ENCODE measurements around the gene UROC1. TPM values are rescaled to one million over a fixed set of nuclear protein-coding genes. Genes with fewer than 3 reads are reported as not detected.

Gene UROC1
- polyA plus RNA-seq, 10 donors: 0.07 TPM; not detected in 9

GRCh38 chr3:126516936-126517290, 660 bp downstream of the UROC1 start:
- no peak for DNase-seq

GRCh38 chr3:126516152-126516935, 1.2 kb downstream of the UROC1 start:
- no peak for DNase-seq

GRCh38 chr3:126515066-126515706, 2.4 kb downstream of the UROC1 start:
- DNase-seq: no peak

- DNase-seq: no peak
These were observed 3.4 kb downstream of the UROC1 start for GRCh38 chr3:126514161-126514560.

- no peak for DNase-seq
These were observed 4.5 kb downstream of the UROC1 start for GRCh38 chr3:126512916-126513650.

- DNase-seq: no peak
These were observed 5.5 kb downstream of the UROC1 start for GRCh38 chr3:126512026-126512425.

GRCh38 chr3:126511291-126511690, 6.3 kb downstream of the UROC1 start:
- no peak for DNase-seq

- DNase-seq: no peak
These were observed 7.2 kb downstream of the UROC1 start for GRCh38 chr3:126510308-126510910.

- DNase-seq: no peak
These were observed 7.8 kb downstream of the UROC1 start for GRCh38 chr3:126509597-126510307.

GRCh38 chr3:126508564-126508964, 9.0 kb downstream of the UROC1 start:
- DNase-seq: no peak

GRCh38 chr3:126507886-126508285, 9.7 kb downstream of the UROC1 start:
- no peak for DNase-seq

GRCh38 chr3:126503701-126504100, 13.9 kb downstream of the UROC1 start:
- DNase-seq: no peak

- no peak for DNase-seq
These were observed 14.9 kb downstream of the UROC1 start for GRCh38 chr3:126502656-126503055.

- no peak for DNase-seq
These were observed 15.8 kb downstream of the UROC1 start for GRCh38 chr3:126501736-126502135.

- DNase-seq: no peak
These were observed 16.5 kb downstream of the UROC1 start for GRCh38 chr3:126501054-126501453.

- no peak for DNase-seq
These were observed 17.6 kb downstream of the UROC1 start for GRCh38 chr3:126500016-126500415.

GRCh38 chr3:126499401-126499800, 18.2 kb downstream of the UROC1 start:
- DNase-seq: no peak

GRCh38 chr3:126498929-126499328, 18.6 kb downstream of the UROC1 start:
- no peak for DNase-seq

- no peak for DNase-seq
These were observed 19.1 kb downstream of the UROC1 start for GRCh38 chr3:126498461-126498860.

GRCh38 chr3:126497956-126498355, 19.6 kb downstream of the UROC1 start:
- DNase-seq: no peak
